Measurements from ENCODE around the gene RPS6KC1. TPM values are rescaled to one million over a fixed set of nuclear protein-coding genes. Genes with fewer than 3 reads are reported as not detected.
"Not testable (repeated sequence)": the region's sequence is repeated elsewhere in the genome, so short reads cannot be mapped to it uniquely, and the experiment has no call there.

Gene RPS6KC1
- total RNA-seq, 2 experiments from 2014 or later: 6.2 to 7.0 TPM

DNA sequence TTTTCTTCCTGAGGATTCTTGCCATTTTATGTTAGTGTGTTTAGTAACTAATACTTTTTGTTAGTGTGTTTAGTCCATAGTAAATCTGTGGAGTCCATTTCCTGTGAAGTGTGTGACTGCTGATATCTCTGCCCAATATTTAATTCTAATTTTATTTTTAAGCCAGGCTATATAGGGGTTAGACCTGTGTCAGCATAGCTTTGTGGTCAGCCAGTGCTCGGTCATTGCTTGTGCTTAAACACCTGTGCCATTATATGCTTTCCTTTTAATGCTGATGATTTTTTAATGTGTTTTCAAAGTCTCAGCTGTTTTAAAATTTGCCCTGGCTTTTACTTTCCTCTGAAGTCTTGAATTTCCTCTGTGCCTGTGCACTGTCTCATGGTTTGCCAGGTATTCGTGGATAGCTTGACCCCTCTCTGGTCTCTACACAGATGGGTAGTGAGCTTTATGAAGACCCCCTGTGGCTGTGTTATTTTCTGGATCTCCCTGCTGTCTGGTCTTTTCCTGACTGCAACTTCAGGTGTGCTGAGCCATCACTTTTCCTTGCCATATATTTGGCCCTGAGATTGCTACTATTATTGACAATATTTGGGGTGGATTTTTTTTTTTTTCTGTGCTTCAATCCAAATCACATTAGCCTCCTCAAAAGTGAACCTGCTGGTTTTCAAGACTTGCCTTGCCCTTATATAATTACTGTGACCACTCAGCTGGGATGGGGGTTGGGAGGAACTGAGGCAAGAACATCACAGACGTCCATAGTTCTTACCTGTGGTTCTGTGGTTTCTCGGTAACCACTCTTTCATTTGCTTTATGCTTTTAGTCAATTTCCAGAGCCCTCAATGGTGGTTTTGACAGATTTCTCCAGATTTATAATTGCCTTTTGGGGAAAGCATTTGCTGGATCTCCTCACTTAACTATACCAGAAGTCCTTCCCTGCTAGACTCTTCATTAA is 59.6 kb downstream of the RPS6KC1 start:
- H3K9me3 ChIP-seq (ENCODE audit: control insufficient read depth in 1 of 2, insufficient read depth in 1 of 2, low read length in 2 of 2): no peaks in the 10 kb centered on the region
- no peaks in the 10 kb centered on the region for H3K36me3 ChIP-seq (ENCODE audit: insufficient read depth, low read length)
- ChIA-PET POLR2A (no interaction called here), CTCF (no interaction called here)
- Mint-ChIP-seq H3K4me1 (ENCODE audit: low read depth) (peaks cover 24% of the 10 kb centered on the region), H3K27ac (no peak overlapping the region), H3K9me3 (peaks cover 2% of the 10 kb centered on the region), H3K27me3 (no peaks in the 10 kb centered on the region), H3K36me3 (ENCODE audit: low read depth) (peaks cover 31% of the 10 kb centered on the region), H3K4me3 (no peak overlapping the region)
- H3K4me3 ChIP-seq (ENCODE audit: low read length): no peak overlapping the region
- no peak overlapping the region for H3K27ac ChIP-seq (ENCODE audit: low read depth in 1 of 2, low read length in 2 of 2)
- H3K4me1 ChIP-seq (ENCODE audit: insufficient read depth, low read length): peaks cover 3% of the 10 kb centered on the region
- TF ChIP-seq, protein P1, sequence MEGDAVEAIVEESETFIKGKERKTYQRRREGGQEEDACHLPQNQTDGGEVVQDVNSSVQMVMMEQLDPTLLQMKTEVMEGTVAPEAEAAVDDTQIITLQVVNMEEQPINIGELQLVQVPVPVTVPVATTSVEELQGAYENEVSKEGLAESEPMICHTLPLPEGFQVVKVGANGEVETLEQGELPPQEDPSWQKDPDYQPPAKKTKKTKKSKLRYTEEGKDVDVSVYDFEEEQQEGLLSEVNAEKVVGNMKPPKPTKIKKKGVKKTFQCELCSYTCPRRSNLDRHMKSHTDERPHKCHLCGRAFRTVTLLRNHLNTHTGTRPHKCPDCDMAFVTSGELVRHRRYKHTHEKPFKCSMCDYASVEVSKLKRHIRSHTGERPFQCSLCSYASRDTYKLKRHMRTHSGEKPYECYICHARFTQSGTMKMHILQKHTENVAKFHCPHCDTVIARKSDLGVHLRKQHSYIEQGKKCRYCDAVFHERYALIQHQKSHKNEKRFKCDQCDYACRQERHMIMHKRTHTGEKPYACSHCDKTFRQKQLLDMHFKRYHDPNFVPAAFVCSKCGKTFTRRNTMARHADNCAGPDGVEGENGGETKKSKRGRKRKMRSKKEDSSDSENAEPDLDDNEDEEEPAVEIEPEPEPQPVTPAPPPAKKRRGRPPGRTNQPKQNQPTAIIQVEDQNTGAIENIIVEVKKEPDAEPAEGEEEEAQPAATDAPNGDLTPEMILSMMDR (IDR thresholded peaks at IDR 0.05): no peak
- no peaks in the 10 kb centered on the region for H3K27me3 ChIP-seq (ENCODE audit: control insufficient read depth in 1 of 2, insufficient read depth in 2 of 2, low read length in 2 of 2)
- ATAC-seq (ENCODE audit: poor library complexity): no peak
- peak in 2 of 14 experiments; percentile 4 to 10 for DNase-seq
- intact Hi-C loops (cut with DNase I, micrococcal nuclease): no loop called here

DNA sequence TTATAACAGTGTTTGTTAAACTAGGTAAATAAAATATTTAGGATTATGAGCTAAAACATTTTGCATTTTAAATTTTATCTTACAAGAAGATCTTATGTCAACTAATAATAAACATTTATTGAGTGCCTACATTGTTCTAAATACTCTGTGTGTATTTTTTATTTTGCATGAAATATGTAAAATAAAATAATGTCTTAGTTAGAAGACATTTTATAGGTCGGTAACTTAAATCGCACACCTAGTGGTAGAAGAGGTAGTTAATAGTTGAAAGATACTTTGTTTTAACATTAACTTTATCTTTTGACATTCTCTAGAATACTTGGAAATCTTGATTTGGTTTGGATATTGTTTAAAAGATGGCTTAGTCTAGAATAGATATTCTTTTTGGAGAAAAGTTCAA is 60.5 kb downstream of the RPS6KC1 start:
- Histone ChIP-seq H3K27me3 (ENCODE audit: control insufficient read depth in 1 of 2, insufficient read depth in 2 of 2, low read length in 2 of 2) (no peaks in the 10 kb centered on the region), H3K4me1 (ENCODE audit: insufficient read depth, low read length) (peaks cover 3% of the 10 kb centered on the region), H3K9me3 (ENCODE audit: control insufficient read depth in 1 of 2, insufficient read depth in 1 of 2, low read length in 2 of 2) (no peaks in the 10 kb centered on the region), H3K4me3 (ENCODE audit: low read length) (no peak overlapping the region), H3K27ac (ENCODE audit: low read depth in 1 of 2, low read length in 2 of 2) (no peak overlapping the region), H3K36me3 (ENCODE audit: insufficient read depth, low read length) (no peaks in the 10 kb centered on the region)
- ChIA-PET POLR2A (no interaction called here), CTCF (interaction anchor here (0.7 kb wide), 1 partner anchor 12 kb away, joined by 4 read pairs; no protein-coding TSS in a partner anchor)
- TF ChIP-seq, protein P1 (IDR thresholded peaks at IDR 0.05): no peak
- H3K9me3 Mint-ChIP-seq: peaks cover 2% of the 10 kb centered on the region
- no peak overlapping the region for H3K4me3 Mint-ChIP-seq
- no peak for ATAC-seq (ENCODE audit: poor library complexity)
- no peaks in the 10 kb centered on the region for H3K27me3 Mint-ChIP-seq
- peaks cover 22% of the 10 kb centered on the region for H3K36me3 Mint-ChIP-seq (ENCODE audit: low read depth)
- H3K27ac Mint-ChIP-seq: no peak overlapping the region
- DNase-seq: no peak
- H3K4me1 Mint-ChIP-seq (ENCODE audit: low read depth): peaks cover 24% of the 10 kb centered on the region
- intact Hi-C loops (cut with DNase I, micrococcal nuclease): no loop called here

DNA sequence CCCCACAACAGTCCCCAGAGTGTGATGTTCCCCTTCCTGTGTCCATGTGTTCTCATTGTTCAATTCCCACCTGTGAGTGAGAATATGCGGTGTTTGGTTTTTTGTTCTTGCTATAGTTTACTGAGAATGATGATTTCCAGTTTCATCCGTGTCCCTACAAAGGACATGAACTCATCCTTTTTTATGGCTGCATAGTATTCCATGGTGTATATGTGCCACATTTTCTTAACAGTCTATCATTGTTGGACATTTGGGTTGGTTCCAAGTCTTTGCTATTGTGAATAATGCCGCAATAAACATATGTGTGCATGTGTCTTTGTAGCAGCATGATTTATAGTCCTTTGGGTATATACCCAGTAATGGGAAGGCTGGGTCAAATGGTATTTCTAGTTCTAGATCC is 61.7 kb downstream of the RPS6KC1 start:
- H3K27me3 ChIP-seq (ENCODE audit: control insufficient read depth in 1 of 2, insufficient read depth in 2 of 2, low read length in 2 of 2); POLR2A ChIA-PET; H3K9me3 Mint-ChIP-seq; H3K9me3 ChIP-seq (ENCODE audit: control insufficient read depth in 1 of 2, insufficient read depth in 1 of 2, low read length in 2 of 2); H3K36me3 ChIP-seq (ENCODE audit: insufficient read depth, low read length); H3K4me3 Mint-ChIP-seq; H3K27ac ChIP-seq (ENCODE audit: low read depth in 1 of 2, low read length in 2 of 2); CTCF ChIA-PET; H3K27me3 Mint-ChIP-seq; H3K4me3 ChIP-seq (ENCODE audit: low read length); H3K4me1 ChIP-seq (ENCODE audit: insufficient read depth, low read length); DNase-seq; ATAC-seq (ENCODE audit: poor library complexity); intact Hi-C loops (cut with DNase I, micrococcal nuclease); H3K27ac Mint-ChIP-seq: not testable (repeated sequence)
- H3K36me3 Mint-ChIP-seq (ENCODE audit: low read depth): peaks cover 12% of the 10 kb centered on the region
- H3K4me1 Mint-ChIP-seq (ENCODE audit: low read depth): peaks cover 24% of the 10 kb centered on the region

- H3K4me1 Mint-ChIP-seq (ENCODE audit: low read depth); H3K27ac ChIP-seq (ENCODE audit: low read depth in 1 of 2, low read length in 2 of 2); intact Hi-C loops (cut with DNase I, micrococcal nuclease); H3K9me3 Mint-ChIP-seq; H3K36me3 ChIP-seq (ENCODE audit: insufficient read depth, low read length); CTCF ChIA-PET; POLR2A ChIA-PET; H3K9me3 ChIP-seq (ENCODE audit: control insufficient read depth in 1 of 2, insufficient read depth in 1 of 2, low read length in 2 of 2); H3K4me3 Mint-ChIP-seq; ATAC-seq (ENCODE audit: poor library complexity); DNase-seq; H3K4me3 ChIP-seq (ENCODE audit: low read length); H3K27me3 Mint-ChIP-seq; H3K36me3 Mint-ChIP-seq (ENCODE audit: low read depth); H3K27me3 ChIP-seq (ENCODE audit: control insufficient read depth in 1 of 2, insufficient read depth in 2 of 2, low read length in 2 of 2); H3K4me1 ChIP-seq (ENCODE audit: insufficient read depth, low read length); H3K27ac Mint-ChIP-seq: not testable (repeated sequence)
Measured at GRCh38 chr1:213117699-213118180, 66.7 kb downstream of the RPS6KC1 start.

Data from CD4-positive, alpha-beta T cell (primary cell).